SK-N-SH (cell line): ENCODE results near the gene SYNPO2. TPM values are rescaled to one million over a fixed set of nuclear protein-coding genes. Genes with fewer than 3 reads are reported as not detected.

ENCODE experiments used
- ELF1 ChIP-seq: IDR thresholded peaks from 2 replicates; pipeline ENCODE4 v1.4.0; 2012
- EP300 ChIP-seq, 2 experiments: IDR thresholded peaks; 2 replicates each; pipeline versions ENCODE4 v1.4.0 to v1.6.1; 2012; ENCODE audit warnings: borderline replicate concordance in 1 of 2, low read depth in 1 of 2, low read length in 1 of 2
- FOXJ3 ChIP-seq: sonication (generic); formaldehyde crosslinking; IDR thresholded peaks from 2 replicates; pipeline ENCODE4 v1.5.1; 2020; ENCODE audit warnings: mild to moderate bottlenecking, missing genetic modification reagents
- GABPA ChIP-seq: IDR thresholded peaks from 2 replicates; pipeline ENCODE4 v1.4.0; 2012; ENCODE audit warnings: low read depth, mild to moderate bottlenecking
- GATA2 ChIP-seq: sonication (generic); formaldehyde crosslinking; IDR thresholded peaks from 2 replicates; pipeline ENCODE4 v1.5.0; 2020; ENCODE audit warnings: mild to moderate bottlenecking, missing genetic modification reagents
- MEF2A ChIP-seq: IDR thresholded peaks from 2 replicates; pipeline ENCODE4 v1.4.0; 2012; ENCODE audit warnings: low read depth, borderline replicate concordance
- MXI1 ChIP-seq: IDR thresholded peaks from 2 replicates; pipeline ENCODE4 v1.6.1; 2012; ENCODE audit warnings: mild to moderate bottlenecking, low read depth, low read length, improper control_type of control experiment
- NFIC ChIP-seq: IDR thresholded peaks from 2 replicates; pipeline ENCODE4 v1.4.0; 2012; ENCODE audit warnings: borderline replicate concordance
- RAD21 ChIP-seq: IDR thresholded peaks from 2 replicates; pipeline ENCODE4 v1.6.1; 2012; ENCODE audit warnings: mild to moderate bottlenecking, low read length
- RFX5 ChIP-seq: IDR thresholded peaks from 2 replicates; pipeline ENCODE4 v1.6.1; 2012; ENCODE audit warnings: mild to moderate bottlenecking, improper control_type of control experiment, low read length
- RXRA ChIP-seq: IDR thresholded peaks from 2 replicates; pipeline ENCODE4 v1.4.0; 2012; ENCODE audit warnings: low read depth, mild to moderate bottlenecking, borderline replicate concordance
- SMC3 ChIP-seq: IDR thresholded peaks from 2 replicates; pipeline ENCODE4 v1.6.1; 2012; ENCODE audit warnings: low read depth, low read length, improper control_type of control experiment
- TAF1 ChIP-seq: IDR thresholded peaks from 2 replicates; pipeline ENCODE4 v1.6.1; 2012; ENCODE audit warnings: low read depth, mild to moderate bottlenecking, low read length, moderate library complexity, borderline replicate concordance
- TEAD4 ChIP-seq: IDR thresholded peaks from 2 replicates; pipeline ENCODE4 v1.4.0; 2012; ENCODE audit warnings: mild to moderate bottlenecking, borderline replicate concordance; ENCODE audit not compliant: insufficient read depth
- polyA plus RNA-seq, 3 experiments: library from polyadenylated mRNA; depleted of rRNA; stranded (reverse); fragments of >200 nt; gene quantifications; 2 replicates each; pipeline ENCODE4 v1.2.3, GENCODE V29; 2012
- TF ChIP-seq, protein P1 (sequence below): IDR thresholded peaks from 2 replicates; pipeline ENCODE4 v1.4.0; 2012; ENCODE audit warnings: low read depth, borderline replicate concordance
- TF ChIP-seq, protein P2 (sequence below): fragments of 150-350 bp; IDR thresholded peaks from 2 replicates; pipeline ENCODE4 v1.6.1; 2017; ENCODE audit warnings: antibody characterized with exemption, low read length, low read depth, borderline replicate concordance
- TF ChIP-seq, protein P3 (sequence below): fragments of 200-600 bp; sonication (generic); IDR thresholded peaks from 2 replicates; pipeline ENCODE4 v1.6.1; 2017; ENCODE audit warnings: antibody characterized with exemption, mild to moderate bottlenecking, moderate library complexity
- TF ChIP-seq, protein P4 (sequence below): IDR thresholded peaks from 2 replicates; pipeline ENCODE4 v1.4.0; 2012; ENCODE audit warnings: low read depth
- TF ChIP-seq, protein P5 (sequence below): IDR thresholded peaks from 2 replicates; pipeline ENCODE4 v1.6.1; 2012; ENCODE audit warnings: mild to moderate bottlenecking, low read depth, low read length, moderate library complexity

The SYNPO2 gene
- polyA plus RNA-seq, 1 of the 3 experiments (the other 2 are of a cell fraction): 7.2 TPM

DNA sequence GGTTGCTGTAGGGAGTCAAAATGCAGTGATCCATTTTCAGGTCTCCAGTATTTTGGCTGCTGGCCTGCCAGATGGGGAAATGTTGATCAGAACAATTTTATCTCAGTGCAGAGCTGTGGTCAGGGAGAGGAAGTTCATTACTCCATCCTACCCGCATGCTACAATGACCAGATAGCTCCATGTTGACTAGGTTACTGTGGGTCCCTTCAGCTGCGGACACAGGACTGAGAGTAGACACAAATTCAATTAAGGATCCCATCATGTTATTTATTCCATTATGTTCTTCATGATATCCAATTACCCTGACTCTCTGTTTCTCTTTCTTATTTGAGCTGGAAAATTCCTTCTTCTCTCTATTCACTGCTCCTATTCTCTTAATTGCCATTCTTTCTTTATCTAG lies 16.3 kb downstream of the SYNPO2 start (continued):
- TF ChIP-seq, protein P1, sequence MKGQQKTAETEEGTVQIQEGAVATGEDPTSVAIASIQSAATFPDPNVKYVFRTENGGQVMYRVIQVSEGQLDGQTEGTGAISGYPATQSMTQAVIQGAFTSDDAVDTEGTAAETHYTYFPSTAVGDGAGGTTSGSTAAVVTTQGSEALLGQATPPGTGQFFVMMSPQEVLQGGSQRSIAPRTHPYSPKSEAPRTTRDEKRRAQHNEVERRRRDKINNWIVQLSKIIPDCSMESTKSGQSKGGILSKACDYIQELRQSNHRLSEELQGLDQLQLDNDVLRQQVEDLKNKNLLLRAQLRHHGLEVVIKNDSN: no peak
- TF ChIP-seq GATA2 (peak; percentile 78), MEF2A (no peak), GABPA (no peak), TEAD4 (no peak; the same call in 1 of the 2 replicates), TAF1 (no peak), FOXJ3 (CRISPR knock-in tag) (peak; percentile 89), RAD21 (peak; percentile 32; the same call in 1 of the 2 replicates), RXRA (no peak), ELF1 (no peak), NFIC (peak; percentile 42; the same call in 1 of the 2 replicates), MXI1 (peak; percentile 74; the same call in 1 of the 2 replicates), RFX5 (no peak), EP300 (IDR thresholded peaks at IDR 0.05; ENCODE audit: borderline replicate concordance in 1 of 2, low read depth in 1 of 2, low read length in 1 of 2) (peak in 1 of 2 experiments; percentile 89; a peak in 2 of 4 replicates), SMC3 (0 out of 2 replicates have a peak, but pooled peaks have one; percentile 17)
- TF ChIP-seq, protein P2, sequence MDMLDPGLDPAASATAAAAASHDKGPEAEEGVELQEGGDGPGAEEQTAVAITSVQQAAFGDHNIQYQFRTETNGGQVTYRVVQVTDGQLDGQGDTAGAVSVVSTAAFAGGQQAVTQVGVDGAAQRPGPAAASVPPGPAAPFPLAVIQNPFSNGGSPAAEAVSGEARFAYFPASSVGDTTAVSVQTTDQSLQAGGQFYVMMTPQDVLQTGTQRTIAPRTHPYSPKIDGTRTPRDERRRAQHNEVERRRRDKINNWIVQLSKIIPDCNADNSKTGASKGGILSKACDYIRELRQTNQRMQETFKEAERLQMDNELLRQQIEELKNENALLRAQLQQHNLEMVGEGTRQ: no peak
- TF ChIP-seq, protein P3, sequence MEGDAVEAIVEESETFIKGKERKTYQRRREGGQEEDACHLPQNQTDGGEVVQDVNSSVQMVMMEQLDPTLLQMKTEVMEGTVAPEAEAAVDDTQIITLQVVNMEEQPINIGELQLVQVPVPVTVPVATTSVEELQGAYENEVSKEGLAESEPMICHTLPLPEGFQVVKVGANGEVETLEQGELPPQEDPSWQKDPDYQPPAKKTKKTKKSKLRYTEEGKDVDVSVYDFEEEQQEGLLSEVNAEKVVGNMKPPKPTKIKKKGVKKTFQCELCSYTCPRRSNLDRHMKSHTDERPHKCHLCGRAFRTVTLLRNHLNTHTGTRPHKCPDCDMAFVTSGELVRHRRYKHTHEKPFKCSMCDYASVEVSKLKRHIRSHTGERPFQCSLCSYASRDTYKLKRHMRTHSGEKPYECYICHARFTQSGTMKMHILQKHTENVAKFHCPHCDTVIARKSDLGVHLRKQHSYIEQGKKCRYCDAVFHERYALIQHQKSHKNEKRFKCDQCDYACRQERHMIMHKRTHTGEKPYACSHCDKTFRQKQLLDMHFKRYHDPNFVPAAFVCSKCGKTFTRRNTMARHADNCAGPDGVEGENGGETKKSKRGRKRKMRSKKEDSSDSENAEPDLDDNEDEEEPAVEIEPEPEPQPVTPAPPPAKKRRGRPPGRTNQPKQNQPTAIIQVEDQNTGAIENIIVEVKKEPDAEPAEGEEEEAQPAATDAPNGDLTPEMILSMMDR: no peak
- TF ChIP-seq, protein P4, sequence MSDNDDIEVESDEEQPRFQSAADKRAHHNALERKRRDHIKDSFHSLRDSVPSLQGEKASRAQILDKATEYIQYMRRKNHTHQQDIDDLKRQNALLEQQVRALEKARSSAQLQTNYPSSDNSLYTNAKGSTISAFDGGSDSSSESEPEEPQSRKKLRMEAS: no peak
- TF ChIP-seq, protein P5, sequence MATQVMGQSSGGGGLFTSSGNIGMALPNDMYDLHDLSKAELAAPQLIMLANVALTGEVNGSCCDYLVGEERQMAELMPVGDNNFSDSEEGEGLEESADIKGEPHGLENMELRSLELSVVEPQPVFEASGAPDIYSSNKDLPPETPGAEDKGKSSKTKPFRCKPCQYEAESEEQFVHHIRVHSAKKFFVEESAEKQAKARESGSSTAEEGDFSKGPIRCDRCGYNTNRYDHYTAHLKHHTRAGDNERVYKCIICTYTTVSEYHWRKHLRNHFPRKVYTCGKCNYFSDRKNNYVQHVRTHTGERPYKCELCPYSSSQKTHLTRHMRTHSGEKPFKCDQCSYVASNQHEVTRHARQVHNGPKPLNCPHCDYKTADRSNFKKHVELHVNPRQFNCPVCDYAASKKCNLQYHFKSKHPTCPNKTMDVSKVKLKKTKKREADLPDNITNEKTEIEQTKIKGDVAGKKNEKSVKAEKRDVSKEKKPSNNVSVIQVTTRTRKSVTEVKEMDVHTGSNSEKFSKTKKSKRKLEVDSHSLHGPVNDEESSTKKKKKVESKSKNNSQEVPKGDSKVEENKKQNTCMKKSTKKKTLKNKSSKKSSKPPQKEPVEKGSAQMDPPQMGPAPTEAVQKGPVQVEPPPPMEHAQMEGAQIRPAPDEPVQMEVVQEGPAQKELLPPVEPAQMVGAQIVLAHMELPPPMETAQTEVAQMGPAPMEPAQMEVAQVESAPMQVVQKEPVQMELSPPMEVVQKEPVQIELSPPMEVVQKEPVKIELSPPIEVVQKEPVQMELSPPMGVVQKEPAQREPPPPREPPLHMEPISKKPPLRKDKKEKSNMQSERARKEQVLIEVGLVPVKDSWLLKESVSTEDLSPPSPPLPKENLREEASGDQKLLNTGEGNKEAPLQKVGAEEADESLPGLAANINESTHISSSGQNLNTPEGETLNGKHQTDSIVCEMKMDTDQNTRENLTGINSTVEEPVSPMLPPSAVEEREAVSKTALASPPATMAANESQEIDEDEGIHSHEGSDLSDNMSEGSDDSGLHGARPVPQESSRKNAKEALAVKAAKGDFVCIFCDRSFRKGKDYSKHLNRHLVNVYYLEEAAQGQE: no peak
